GM23338 (cell line): ENCODE results near the gene GAS6. TPM values are rescaled to one million over a fixed set of nuclear protein-coding genes. Genes with fewer than 3 reads are reported as not detected.

Experiments
- ATAC-seq: fragments of 200-7000 bp; cut with Tn5 transposase; 3 replicates; pipeline ENCODE4 v1.9.1; 2020
- DNase-seq: peaks from one replicate; pipeline ENCODE4 v3.0.0-alpha.2; 2015; ENCODE audit warnings: low spot score
- H2AFZ ChIP-seq: fragments of 200-600 bp; sonication (generic); 2 replicates; pipeline ENCODE4 v1.8.0; 2016; ENCODE audit warnings: antibody characterized with exemption, mild to moderate bottlenecking, moderate library complexity
- H3F3A ChIP-seq: fragments of 200-600 bp; sonication (generic); replicated peaks from 2 replicates; pipeline ENCODE4 v1.8.0; 2017; ENCODE audit warnings: antibody characterized with exemption, mixed run types, low read depth
- H3K27ac ChIP-seq: fragments of 200-600 bp; sonication (generic); 2 replicates; pipeline ENCODE4 v1.6.1; 2016; ENCODE audit warnings: low read depth
- H3K27me3 ChIP-seq: fragments of 200-600 bp; sonication (generic); 2 replicates; pipeline ENCODE4 v1.8.0; 2016; ENCODE audit warnings: mild to moderate bottlenecking, mixed run types, moderate library complexity; ENCODE audit not compliant: insufficient read depth
- H3K36me3 ChIP-seq: fragments of 200-600 bp; sonication (generic); 2 replicates; pipeline ENCODE4 v1.8.0; 2016; ENCODE audit warnings: mild to moderate bottlenecking; ENCODE audit not compliant: insufficient read depth
- H3K4me1 ChIP-seq: fragments of 200-600 bp; sonication (generic); 2 replicates; pipeline ENCODE4 v1.8.0; 2016; ENCODE audit warnings: mild to moderate bottlenecking, moderate library complexity; ENCODE audit not compliant: insufficient read depth
- H3K4me2 ChIP-seq: fragments of 200-600 bp; sonication (generic); 2 replicates; pipeline ENCODE4 v1.7.1; 2017; ENCODE audit warnings: mixed run types
- H3K4me3 ChIP-seq: fragments of 200-600 bp; sonication (generic); 2 replicates; pipeline ENCODE4 v1.6.1; 2016; ENCODE audit warnings: mixed run types
- H3K79me2 ChIP-seq: fragments of 200-600 bp; sonication (generic); replicated peaks from 2 replicates; pipeline ENCODE4 v1.8.0; 2017; ENCODE audit warnings: mild to moderate bottlenecking; ENCODE audit not compliant: insufficient read depth
- H3K9me2 ChIP-seq: fragments of 200-600 bp; sonication (generic); 2 replicates; pipeline ENCODE4 v1.8.0; 2017; ENCODE audit not compliant: insufficient read depth
- H4K20me1 ChIP-seq: fragments of 200-600 bp; sonication (generic); replicated peaks from 2 replicates; pipeline ENCODE4 v1.8.0; 2017; ENCODE audit warnings: mild to moderate bottlenecking; ENCODE audit not compliant: insufficient read depth
- H3K27ac Mint-ChIP-seq: 2 replicates; pipeline ENCODE4 v1.8.0; 2020; ENCODE audit warnings: inconsistent platforms, mild to moderate bottlenecking, moderate library complexity, mixed read lengths
- H3K27me3 Mint-ChIP-seq: 3 replicates; pipeline ENCODE4 v1.8.0; 2022; ENCODE audit warnings: low read depth, mild to moderate bottlenecking, moderate library complexity, mixed read lengths, inconsistent platforms; ENCODE audit not compliant: insufficient read depth, poor library complexity
- H3K36me3 Mint-ChIP-seq: 3 replicates; pipeline ENCODE4 v1.8.0; 2021; ENCODE audit warnings: low read depth, mild to moderate bottlenecking, inconsistent platforms, moderate library complexity, mixed read lengths
- H3K4me1 Mint-ChIP-seq: 3 replicates; pipeline ENCODE4 v1.8.0; 2020; ENCODE audit warnings: mild to moderate bottlenecking, inconsistent platforms, mixed read lengths
- H3K4me3 Mint-ChIP-seq: 3 replicates; pipeline ENCODE4 v1.8.0; 2021; ENCODE audit warnings: moderate library complexity, mild to moderate bottlenecking, inconsistent platforms, mixed read lengths
- H3K9me3 Mint-ChIP-seq: 3 replicates; pipeline ENCODE4 v1.8.0; 2020; ENCODE audit warnings: moderate library complexity, mild to moderate bottlenecking, inconsistent platforms, mixed read lengths
- EZH2phosphoT487 ChIP-seq: fragments of 200-600 bp; sonication (generic); IDR thresholded peaks from one replicate; pipeline ENCODE4 v1.8.1; 2018; ENCODE audit warnings: antibody characterized with exemption; ENCODE audit not compliant: unreplicated experiment
- JUNB ChIP-seq: IDR thresholded peaks from one replicate; pipeline ENCODE4 v1.6.1; 2016; ENCODE audit warnings: antibody characterized with exemption; ENCODE audit not compliant: unreplicated experiment
- POLR2AphosphoS5 ChIP-seq: IDR thresholded peaks from 2 replicates; pipeline ENCODE4 v1.6.1; 2016; ENCODE audit warnings: antibody characterized with exemption, low read depth
- ZNF331 ChIP-seq: fragments of 250-450 bp; sonication (Bioruptor Pico); IDR thresholded peaks from 2 replicates; pipeline ENCODE4 v1.5.0; 2020; ENCODE audit warnings: low read depth, mild to moderate bottlenecking, moderate library complexity
- polyA plus RNA-seq: library from polyadenylated mRNA; unstranded; fragments of >200 nt; fragmentation: Nextera tagmentation; extraction: Ambion mirVana; gene quantifications from 2 replicates; pipeline ENCODE4 v1.2.1, GENCODE V29; 2016
- total RNA-seq: library from RNA; depleted of rRNA; stranded (reverse); fragments of >200 nt; shearing (Covaris generic); gene quantifications from 2 replicates; pipeline ENCODE4 v1.2.3, GENCODE V29; 2014
- TF ChIP-seq, protein P1 (sequence below): fragments of 250-450 bp; sonication (Bioruptor Pico); IDR thresholded peaks from 2 replicates; pipeline ENCODE4 v1.5.0; 2020; ENCODE audit warnings: mild to moderate bottlenecking, moderate library complexity

The GAS6 gene
- total and polyA plus RNA-seq, 2 experiments from 2014 or later = 7.9 to 21.2 TPM

- TF ChIP-seq, protein P1, sequence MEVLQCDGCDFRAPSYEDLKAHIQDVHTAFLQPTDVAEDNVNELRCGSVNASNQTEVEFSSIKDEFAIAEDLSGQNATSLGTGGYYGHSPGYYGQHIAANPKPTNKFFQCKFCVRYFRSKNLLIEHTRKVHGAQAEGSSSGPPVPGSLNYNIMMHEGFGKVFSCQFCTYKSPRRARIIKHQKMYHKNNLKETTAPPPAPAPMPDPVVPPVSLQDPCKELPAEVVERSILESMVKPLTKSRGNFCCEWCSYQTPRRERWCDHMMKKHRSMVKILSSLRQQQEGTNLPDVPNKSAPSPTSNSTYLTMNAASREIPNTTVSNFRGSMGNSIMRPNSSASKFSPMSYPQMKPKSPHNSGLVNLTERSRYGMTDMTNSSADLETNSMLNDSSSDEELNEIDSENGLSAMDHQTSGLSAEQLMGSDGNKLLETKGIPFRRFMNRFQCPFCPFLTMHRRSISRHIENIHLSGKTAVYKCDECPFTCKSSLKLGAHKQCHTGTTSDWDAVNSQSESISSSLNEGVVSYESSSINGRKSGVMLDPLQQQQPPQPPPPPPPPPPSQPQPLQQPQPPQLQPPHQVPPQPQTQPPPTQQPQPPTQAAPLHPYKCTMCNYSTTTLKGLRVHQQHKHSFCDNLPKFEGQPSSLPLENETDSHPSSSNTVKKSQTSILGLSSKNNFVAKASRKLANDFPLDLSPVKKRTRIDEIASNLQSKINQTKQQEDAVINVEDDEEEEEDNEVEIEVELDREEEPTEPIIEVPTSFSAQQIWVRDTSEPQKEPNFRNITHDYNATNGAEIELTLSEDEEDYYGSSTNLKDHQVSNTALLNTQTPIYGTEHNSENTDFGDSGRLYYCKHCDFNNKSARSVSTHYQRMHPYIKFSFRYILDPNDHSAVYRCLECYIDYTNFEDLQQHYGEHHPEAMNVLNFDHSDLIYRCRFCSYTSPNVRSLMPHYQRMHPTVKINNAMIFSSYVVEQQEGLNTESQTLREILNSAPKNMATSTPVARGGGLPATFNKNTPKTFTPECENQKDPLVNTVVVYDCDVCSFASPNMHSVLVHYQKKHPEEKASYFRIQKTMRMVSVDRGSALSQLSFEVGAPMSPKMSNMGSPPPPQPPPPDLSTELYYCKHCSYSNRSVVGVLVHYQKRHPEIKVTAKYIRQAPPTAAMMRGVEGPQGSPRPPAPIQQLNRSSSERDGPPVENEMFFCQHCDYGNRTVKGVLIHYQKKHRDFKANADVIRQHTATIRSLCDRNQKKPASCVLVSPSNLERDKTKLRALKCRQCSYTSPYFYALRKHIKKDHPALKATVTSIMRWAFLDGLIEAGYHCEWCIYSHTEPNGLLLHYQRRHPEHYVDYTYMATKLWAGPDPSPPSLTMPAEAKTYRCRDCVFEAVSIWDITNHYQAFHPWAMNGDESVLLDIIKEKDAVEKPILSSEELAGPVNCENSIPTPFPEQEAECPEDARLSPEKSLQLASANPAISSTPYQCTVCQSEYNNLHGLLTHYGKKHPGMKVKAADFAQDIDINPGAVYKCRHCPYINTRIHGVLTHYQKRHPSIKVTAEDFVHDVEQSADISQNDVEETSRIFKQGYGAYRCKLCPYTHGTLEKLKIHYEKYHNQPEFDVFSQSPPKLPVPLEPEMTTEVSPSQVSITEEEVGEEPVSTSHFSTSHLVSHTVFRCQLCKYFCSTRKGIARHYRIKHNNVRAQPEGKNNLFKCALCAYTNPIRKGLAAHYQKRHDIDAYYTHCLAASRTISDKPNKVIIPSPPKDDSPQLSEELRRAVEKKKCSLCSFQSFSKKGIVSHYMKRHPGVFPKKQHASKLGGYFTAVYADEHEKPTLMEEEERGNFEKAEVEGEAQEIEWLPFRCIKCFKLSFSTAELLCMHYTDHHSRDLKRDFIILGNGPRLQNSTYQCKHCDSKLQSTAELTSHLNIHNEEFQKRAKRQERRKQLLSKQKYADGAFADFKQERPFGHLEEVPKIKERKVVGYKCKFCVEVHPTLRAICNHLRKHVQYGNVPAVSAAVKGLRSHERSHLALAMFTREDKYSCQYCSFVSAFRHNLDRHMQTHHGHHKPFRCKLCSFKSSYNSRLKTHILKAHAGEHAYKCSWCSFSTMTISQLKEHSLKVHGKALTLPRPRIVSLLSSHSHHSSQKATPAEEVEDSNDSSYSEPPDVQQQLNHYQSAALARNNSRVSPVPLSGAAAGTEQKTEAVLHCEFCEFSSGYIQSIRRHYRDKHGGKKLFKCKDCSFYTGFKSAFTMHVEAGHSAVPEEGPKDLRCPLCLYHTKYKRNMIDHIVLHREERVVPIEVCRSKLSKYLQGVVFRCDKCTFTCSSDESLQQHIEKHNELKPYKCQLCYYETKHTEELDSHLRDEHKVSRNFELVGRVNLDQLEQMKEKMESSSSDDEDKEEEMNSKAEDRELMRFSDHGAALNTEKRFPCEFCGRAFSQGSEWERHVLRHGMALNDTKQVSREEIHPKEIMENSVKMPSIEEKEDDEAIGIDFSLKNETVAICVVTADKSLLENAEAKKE (CRISPR knock-in tag) = no peak
- TF ChIP-seq JUNB = no peak
Observed at GRCh38 chr13:113823771-113824170, 40.1 kb downstream of the GAS6 start (continued).

DNA sequence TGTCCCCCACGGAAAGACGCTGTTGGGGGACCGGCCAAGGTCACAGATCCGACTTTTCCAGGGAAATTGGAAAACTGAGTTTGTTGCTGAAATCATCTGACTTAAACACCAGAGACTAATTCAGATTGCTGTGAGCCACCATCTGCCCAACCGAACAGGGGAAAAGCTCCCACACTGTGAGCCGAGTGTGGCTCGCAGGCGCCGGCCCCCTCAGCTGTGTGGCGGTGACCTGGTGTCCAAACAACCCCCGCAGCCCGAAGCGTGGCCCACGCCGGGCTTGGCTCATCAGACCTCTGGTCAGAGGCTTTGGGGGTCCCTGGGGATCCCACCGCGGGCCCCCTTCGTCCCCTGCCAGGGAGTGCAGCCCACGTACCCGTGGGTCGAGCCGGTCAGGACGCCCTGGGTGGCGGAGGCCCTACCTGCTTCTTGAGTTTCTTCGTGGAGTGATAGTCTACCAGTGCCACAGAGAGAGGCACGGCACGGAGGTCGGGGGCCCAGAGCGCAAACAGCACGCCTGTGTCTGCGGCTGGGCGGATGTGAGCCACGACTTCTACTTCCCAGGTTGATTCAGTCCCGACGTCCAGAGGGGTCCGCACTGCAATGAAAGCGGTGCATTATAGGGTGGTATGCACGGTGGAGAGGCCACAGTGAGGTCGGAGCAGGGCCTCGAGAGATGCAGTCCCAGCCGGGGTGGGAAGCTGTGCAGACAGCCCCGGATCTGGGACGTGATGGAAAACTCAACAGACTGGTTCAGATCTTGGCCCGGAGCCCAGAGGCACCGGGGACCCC, 40.7 kb downstream of the GAS6 start:
- no peaks in the 10 kb centered on the region for H3K9me2 ChIP-seq
- H3K27ac ChIP-seq = no peak overlapping the region
- peaks cover 6% of the 10 kb centered on the region for H3K27me3 Mint-ChIP-seq
- H3K4me1 Mint-ChIP-seq = no peaks in the 10 kb centered on the region
- H3K27ac Mint-ChIP-seq = no peak overlapping the region; the same call in 1 of the 2 replicates
- no peak overlapping the region for H2AFZ ChIP-seq
- H3K4me1 ChIP-seq = no peaks in the 10 kb centered on the region
- no peaks in the 10 kb centered on the region for H3K79me2 ChIP-seq
- peaks cover 2% of the 10 kb centered on the region; the same call in 1 of the 3 replicates for H3K9me3 Mint-ChIP-seq
- ATAC-seq = no peak
- H3K36me3 Mint-ChIP-seq = peaks cover 34% of the 10 kb centered on the region
- H3K27me3 ChIP-seq = no peaks in the 10 kb centered on the region
- H4K20me1 ChIP-seq = no peaks in the 10 kb centered on the region
- no peak overlapping the region for H3K4me2 ChIP-seq
- H3K4me3 ChIP-seq = no peak overlapping the region
- H3F3A ChIP-seq = no peaks in the 10 kb centered on the region
- no peak for DNase-seq
- no peaks in the 10 kb centered on the region for H3K36me3 ChIP-seq
- H3K4me3 Mint-ChIP-seq = no peak overlapping the region
- TF ChIP-seq JUNB (no peak), POLR2AphosphoS5 (no peak), EZH2phosphoT487 (no peak), ZNF331 (CRISPR knock-in tag) (no peak)
- TF ChIP-seq, protein P1 (CRISPR knock-in tag) = no peak
